Fibroblast of the aortic adventitia (primary cell): ENCODE measurements around the gene ADGRG3. TPM values are rescaled to one million over a fixed set of nuclear protein-coding genes. Genes with fewer than 3 reads are reported as not detected.

Experiments used
- DNase-seq: peaks from one replicate; pipeline ENCODE4 v3.0.0-alpha.2; 2010; ENCODE audit warnings: low read depth
- H3K4me3 ChIP-seq: 2 replicates; pipeline ENCODE4 v1.5.1; 2011; ENCODE audit warnings: low read depth, mild to moderate bottlenecking, control low read depth, low read length, moderate library complexity
- total RNA-seq: library from RNA; depleted of rRNA; stranded (reverse); fragments of >200 nt; gene quantifications from 2 replicates; pipeline ENCODE4 v1.2.3, GENCODE V29; 2012; ENCODE audit warnings: low replicate concordance
- TF ChIP-seq, protein P1 (sequence below): IDR thresholded peaks from 2 replicates; pipeline ENCODE4 v1.5.1; 2011; ENCODE audit warnings: mild to moderate bottlenecking, low read length, control low read depth, inconsistent platforms; ENCODE audit not compliant: insufficient read depth

Gene ADGRG3
- total RNA-seq: not detected in 2 replicates

- DNase-seq: no peak
- TF ChIP-seq, protein P1, sequence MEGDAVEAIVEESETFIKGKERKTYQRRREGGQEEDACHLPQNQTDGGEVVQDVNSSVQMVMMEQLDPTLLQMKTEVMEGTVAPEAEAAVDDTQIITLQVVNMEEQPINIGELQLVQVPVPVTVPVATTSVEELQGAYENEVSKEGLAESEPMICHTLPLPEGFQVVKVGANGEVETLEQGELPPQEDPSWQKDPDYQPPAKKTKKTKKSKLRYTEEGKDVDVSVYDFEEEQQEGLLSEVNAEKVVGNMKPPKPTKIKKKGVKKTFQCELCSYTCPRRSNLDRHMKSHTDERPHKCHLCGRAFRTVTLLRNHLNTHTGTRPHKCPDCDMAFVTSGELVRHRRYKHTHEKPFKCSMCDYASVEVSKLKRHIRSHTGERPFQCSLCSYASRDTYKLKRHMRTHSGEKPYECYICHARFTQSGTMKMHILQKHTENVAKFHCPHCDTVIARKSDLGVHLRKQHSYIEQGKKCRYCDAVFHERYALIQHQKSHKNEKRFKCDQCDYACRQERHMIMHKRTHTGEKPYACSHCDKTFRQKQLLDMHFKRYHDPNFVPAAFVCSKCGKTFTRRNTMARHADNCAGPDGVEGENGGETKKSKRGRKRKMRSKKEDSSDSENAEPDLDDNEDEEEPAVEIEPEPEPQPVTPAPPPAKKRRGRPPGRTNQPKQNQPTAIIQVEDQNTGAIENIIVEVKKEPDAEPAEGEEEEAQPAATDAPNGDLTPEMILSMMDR: no peak
- no peak within 1 kb of the TSS for H3K4me3 ChIP-seq
These were observed at the start of gene ADGRG3 for GRCh38 chr16:57668263-57668571. TSS of gene ADGRG3 (plus strand) at chr16:57668306. CDS start at chr16:57668348, 42 bp downstream.

DNA sequence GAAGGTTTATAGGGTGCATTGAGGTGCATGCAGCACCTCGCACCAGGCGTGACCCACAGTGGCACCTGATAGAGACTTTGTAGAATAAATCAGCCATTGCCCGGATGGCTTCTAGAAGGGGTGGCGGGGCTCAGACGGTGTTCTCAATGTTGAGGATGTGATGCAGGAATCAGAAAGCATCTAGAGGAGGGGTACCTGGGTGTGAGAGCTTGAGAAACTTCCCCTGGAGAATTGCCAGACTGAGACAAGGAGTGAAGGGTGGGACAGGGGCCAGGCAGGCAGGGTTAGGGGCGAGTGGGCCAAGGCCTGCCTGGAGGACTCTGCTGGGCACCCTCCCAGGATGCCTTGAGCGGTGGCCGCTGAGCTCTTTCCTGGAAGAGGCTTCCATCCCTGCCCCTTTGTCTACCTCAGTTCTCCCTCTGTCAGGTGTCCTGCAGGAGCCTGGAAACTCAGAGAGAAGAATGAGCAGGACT, 48.9 kb upstream of the ADGRG3 start:
- H3K4me3 ChIP-seq: no peak overlapping the region
- DNase-seq: no peak
- TF ChIP-seq, protein P1: no peak

- TF ChIP-seq, protein P1: no peak
- no peak overlapping the region for H3K4me3 ChIP-seq
- no peak for DNase-seq
These were observed 48.3 kb upstream of the ADGRG3 start for GRCh38 chr16:57619606-57620334.

DNA sequence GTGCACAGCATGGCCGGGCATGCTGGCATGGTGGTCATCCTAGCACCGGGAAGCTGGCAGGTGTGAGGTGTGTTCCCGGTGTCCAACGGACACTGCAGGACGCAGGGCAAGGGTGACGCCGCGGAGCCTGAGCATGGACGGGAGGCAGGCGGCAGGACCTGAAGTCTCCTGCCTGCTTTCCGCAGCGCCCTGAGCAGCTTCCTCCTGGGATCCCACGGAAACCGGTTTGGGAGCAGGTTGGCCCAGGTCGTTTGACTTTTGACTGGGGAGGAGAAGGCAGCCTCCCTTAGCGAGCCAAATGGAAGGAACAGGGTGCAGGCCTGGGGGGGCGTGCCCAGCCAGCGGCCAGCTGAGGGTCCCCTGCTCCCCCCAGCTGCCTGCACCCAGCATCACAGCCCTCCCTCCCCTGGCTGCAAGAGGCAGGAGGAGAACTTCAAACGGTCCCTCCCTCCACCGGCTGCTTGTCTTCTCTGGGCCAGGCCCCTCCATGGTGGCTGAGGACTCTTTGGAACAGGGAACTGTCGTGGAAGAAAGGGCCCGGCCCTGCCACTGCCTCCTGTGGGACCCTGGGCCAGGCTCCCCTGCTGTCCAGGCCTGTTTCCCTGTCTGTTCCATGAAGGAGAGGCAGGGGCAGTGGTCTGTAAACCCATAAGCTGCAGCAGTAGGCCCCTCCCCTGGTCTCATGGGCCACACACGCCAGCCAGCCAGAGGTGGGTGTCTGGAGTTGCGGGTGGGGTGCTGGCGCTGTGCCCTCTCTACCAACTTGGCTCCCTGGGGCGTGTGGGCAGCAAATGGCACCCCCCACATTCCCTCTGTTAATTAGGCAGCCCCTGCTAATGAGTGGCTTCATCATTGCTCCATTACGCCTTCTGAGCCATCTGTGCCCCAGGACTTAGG, 47.5 kb upstream of the ADGRG3 start:
- H3K4me3 ChIP-seq: no peak overlapping the region
- TF ChIP-seq, protein P1: no peak
- DNase-seq: no peak

- TF ChIP-seq, protein P1: no peak
- no peak for DNase-seq
- H3K4me3 ChIP-seq: no peak overlapping the region
These were observed 46.4 kb upstream of the ADGRG3 start for GRCh38 chr16:57621521-57622271.

- TF ChIP-seq, protein P1: no peak
- no peak overlapping the region for H3K4me3 ChIP-seq
- DNase-seq: no peak
These were observed 45.5 kb upstream of the ADGRG3 start for GRCh38 chr16:57622361-57623250.
